Astrocyte of the spinal cord (primary cell): Measurements from ENCODE around the gene ATXN7L3B.

Experiments
- DNase-seq: peaks from one replicate; pipeline ENCODE4 v3.0.0; 2011; ENCODE audit warnings: low read depth, low spot score
- H3K4me3 ChIP-seq: 2 replicates; pipeline ENCODE4 v1.5.1; 2011; ENCODE audit warnings: low read depth, mild to moderate bottlenecking, low read length, moderate library complexity
- CTCF ChIP-seq: IDR thresholded peaks from 2 replicates; pipeline ENCODE4 v1.5.1; 2012; ENCODE audit warnings: low read depth, mild to moderate bottlenecking, low read length, inconsistent platforms
- in situ Hi-C: cut with HindIII; loops from 2 replicates; pipeline ENCODE4 v1.10.0; 2017; ENCODE audit warnings: low sequenced_read_pairs

Gene ATXN7L3B

GRCh38 chr12:74535536-74535935 is 2.1 kb upstream of the ATXN7L3B start:
- TF ChIP-seq CTCF = no peak
- in situ Hi-C loops = no loop called here
- H3K4me3 ChIP-seq = no peak overlapping the region
- DNase-seq = no peak

GRCh38 chr12:74537126-74537706 is 419 bp upstream of the ATXN7L3B start:
- no peak for DNase-seq
- in situ Hi-C loops = no loop called here
- TF ChIP-seq CTCF = peak; percentile 59
- peak overlapping the region; percentile 87 for H3K4me3 ChIP-seq

GRCh38 chr12:74538491-74539258 is 1.0 kb downstream of the ATXN7L3B start:
- no peak for TF ChIP-seq CTCF
- H3K4me3 ChIP-seq = peak overlapping the region; percentile 87
- in situ Hi-C loops = no loop called here
- no peak for DNase-seq

GRCh38 chr12:74539261-74539660 is 1.6 kb downstream of the ATXN7L3B start:
- no peak for DNase-seq
- peak overlapping the region; percentile 87 for H3K4me3 ChIP-seq
- no peak for TF ChIP-seq CTCF
- in situ Hi-C loops = no loop called here

- TF ChIP-seq CTCF = no peak
- H3K4me3 ChIP-seq = peak overlapping the region; percentile 87
- no peak for DNase-seq
Measured at GRCh38 chr12:74539765-74540526, 2.3 kb downstream of the ATXN7L3B start.

GRCh38 chr12:74541074-74541473 is 3.4 kb downstream of the ATXN7L3B start:
- in situ Hi-C loops = no loop called here

More at GRCh38 chr12:74539765-74540526, 2.3 kb downstream of the ATXN7L3B start:
- in situ Hi-C loops = no loop called here

More at GRCh38 chr12:74541074-74541473, 3.4 kb downstream of the ATXN7L3B start:
- no peak for TF ChIP-seq CTCF
- DNase-seq = no peak
- no peak overlapping the region for H3K4me3 ChIP-seq
